H1 (cell line): ENCODE measurements around the gene ATL3. TPM values are rescaled to one million over a fixed set of nuclear protein-coding genes. Genes with fewer than 3 reads are reported as not detected.

Source experiments
- CTCF ChIA-PET: fragments of 300-600 bp; sonication (Branson Sonifier 250); formaldehyde crosslinking; loops from one replicate; lab custom pipeline; 2021; ENCODE audit not compliant: partially characterized antibody; lab: Charles Lee
- POLR2A ChIA-PET: fragments of 300-600 bp; sonication (Branson Sonifier 250); formaldehyde crosslinking; loops from one replicate; lab custom pipeline; 2021; ENCODE audit warnings: inconsistent platforms; ENCODE audit not compliant: partially characterized antibody; lab: Charles Lee
- DNase-seq, 2 experiments: peaks; one replicate each; pipeline versions ENCODE4 v3.0.0 to v3.0.0-alpha.2; 2010 to 2022; ENCODE audit warnings: low spot score in 2 of 2, low read depth in 1 of 2, mixed read lengths in 1 of 2
- FAIRE-seq: peaks from 2 replicates; lab custom pipeline; 2011; peaks lifted over from hg19 to GRCh38; lab: Jason Lieb, UNC
- H2AFZ ChIP-seq: 2 replicates; pipeline ENCODE4 v1.8.1; 2012; ENCODE audit warnings: low read length, inconsistent platforms
- H2AK5ac ChIP-seq: 2 replicates; pipeline ENCODE4 v1.6.1; 2013; ENCODE audit warnings: low read depth, low read length
- H2BK120ac ChIP-seq: replicated peaks from 2 replicates; pipeline ENCODE3; 2013; ENCODE audit warnings: low read depth, low read length, inconsistent platforms
- H2BK12ac ChIP-seq: 2 replicates; pipeline ENCODE4 v1.6.1; 2013; ENCODE audit warnings: low read depth, low read length
- H2BK15ac ChIP-seq: 2 replicates; pipeline ENCODE4 v1.6.1; 2013; ENCODE audit warnings: low read length
- H2BK20ac ChIP-seq: 2 replicates; pipeline ENCODE4 v1.6.1; 2013; ENCODE audit warnings: low read length
- H2BK5ac ChIP-seq: 2 replicates; pipeline ENCODE4 v1.6.1; 2013; ENCODE audit warnings: low read depth, low read length
- H3K14ac ChIP-seq: 2 replicates; pipeline ENCODE4 v1.6.1; 2013; ENCODE audit warnings: inconsistent platforms; ENCODE audit not compliant: insufficient read length
- H3K18ac ChIP-seq: 2 replicates; pipeline ENCODE4 v1.6.1; 2013; ENCODE audit warnings: low read length; ENCODE audit errors: extremely low read depth
- H3K23ac ChIP-seq: 2 replicates; pipeline ENCODE4 v1.6.1; 2013; ENCODE audit warnings: inconsistent platforms; ENCODE audit not compliant: insufficient read length
- H3K23me2 ChIP-seq: 2 replicates; pipeline ENCODE4 v1.6.1; 2013; ENCODE audit warnings: low read depth, low read length
- H3K27ac ChIP-seq: 2 replicates; pipeline ENCODE4 v1.6.1; 2011; ENCODE audit warnings: low read depth, low read length, inconsistent platforms
- H3K27me3 ChIP-seq, 4 experiments: replicated peaks in 1 of 4; 1 replicate in 1 of 4; 2 replicates in 3 of 4; pipeline versions ENCODE4 v1.6.1 to v1.8.1; 2011 to 2013; ENCODE audit warnings: low read length in 3 of 4, mild to moderate bottlenecking in 3 of 4, inconsistent platforms in 2 of 4, mixed read lengths in 2 of 4, moderate library complexity in 1 of 4; ENCODE audit not compliant: control insufficient read depth in 3 of 4, insufficient read depth in 3 of 4; ENCODE audit errors: extremely low read depth in 1 of 4
- H3K36me3 ChIP-seq, 4 experiments: 2 replicates each; pipeline versions ENCODE4 v1.6.1 to v1.8.1; 2011 to 2013; ENCODE audit warnings: mild to moderate bottlenecking in 4 of 4, low read length in 3 of 4, moderate library complexity in 2 of 4, control low read depth in 1 of 4, inconsistent platforms in 1 of 4; ENCODE audit not compliant: insufficient read depth in 4 of 4, control insufficient read depth in 2 of 4
- H3K4ac ChIP-seq: replicated peaks from 2 replicates; pipeline ENCODE3; 2013; ENCODE audit warnings: low read length, low read depth, mixed read lengths, inconsistent platforms; ENCODE audit not compliant: insufficient read length
- H3K4me1 ChIP-seq, 4 experiments: replicated peaks in 1 of 4; 1 replicate in 1 of 4; 2 replicates in 3 of 4; pipeline versions ENCODE4 v1.6.1 to v1.8.1; 2011 to 2013; ENCODE audit warnings: low read length in 3 of 4, inconsistent platforms in 2 of 4, mixed read lengths in 1 of 4; ENCODE audit not compliant: insufficient read depth in 4 of 4, control insufficient read depth in 3 of 4
- H3K4me2 ChIP-seq, 2 experiments: 2 replicates each; pipeline versions ENCODE4 v1.6.1 to v1.8.1; 2011 to 2013; ENCODE audit warnings: low read depth in 2 of 2, low read length in 2 of 2, control low read depth in 1 of 2, inconsistent platforms in 1 of 2, mild to moderate bottlenecking in 1 of 2; ENCODE audit not compliant: insufficient read depth in 1 of 2
- H3K4me3 ChIP-seq, 4 experiments: fragments of 200-600, 300-600 bp in 1 of 4; sonication (generic), shearing (Covaris generic), sonication (Bioruptor Twin) in 1 of 4; 2 replicates each; pipeline versions ENCODE4 v1.5.1 to v1.8.1; 2011 to 2016; ENCODE audit warnings: low read length in 4 of 4, low read depth in 3 of 4, control low read depth in 2 of 4, inconsistent platforms in 2 of 4, mild to moderate bottlenecking in 2 of 4, mixed read lengths in 1 of 4, moderate library complexity in 1 of 4; ENCODE audit not compliant: insufficient read depth in 2 of 4; ENCODE audit errors: extremely low read depth in 1 of 4
- H3K56ac ChIP-seq: replicated peaks from 2 replicates; pipeline ENCODE3; 2013; ENCODE audit warnings: low read depth, mild to moderate bottlenecking, mixed read lengths, low read length, inconsistent platforms; ENCODE audit not compliant: insufficient read length
- H3K79me1 ChIP-seq: 2 replicates; pipeline ENCODE4 v1.6.1; 2013; ENCODE audit warnings: low read depth, low read length, control low read depth
- H3K79me2 ChIP-seq, 2 experiments: 2 replicates each; pipeline versions ENCODE4 v1.6.1 to v1.8.1; 2012 to 2013; ENCODE audit warnings: low read length in 2 of 2, mild to moderate bottlenecking in 2 of 2, inconsistent platforms in 1 of 2; ENCODE audit not compliant: insufficient read depth in 2 of 2, control insufficient read depth in 1 of 2
- H3K9ac ChIP-seq, 4 experiments: replicated peaks in 1 of 4; 1 replicate in 1 of 4; 2 replicates in 3 of 4; pipeline versions ENCODE4 v1.6.1 to v1.8.1; 2011 to 2013; ENCODE audit warnings: low read depth in 3 of 4, low read length in 3 of 4, control low read depth in 2 of 4, mild to moderate bottlenecking in 2 of 4, moderate library complexity in 2 of 4, inconsistent platforms in 1 of 4; ENCODE audit errors: extremely low read depth in 1 of 4
- H3K9me3 ChIP-seq, 2 experiments: 2 replicates each; pipeline versions ENCODE4 v1.6.1 to v1.8.1; 2012 to 2013; ENCODE audit warnings: mild to moderate bottlenecking in 2 of 2, moderate library complexity in 2 of 2, control low read depth in 1 of 2, inconsistent platforms in 1 of 2, low read depth in 1 of 2, low read length in 1 of 2, mixed read lengths in 1 of 2; ENCODE audit not compliant: insufficient read depth in 2 of 2
- H4K20me1 ChIP-seq, 2 experiments: replicated peaks in 1 of 2; 2 replicates each; pipeline versions ENCODE3 to v1.8.1; 2011 to 2013; ENCODE audit warnings: inconsistent platforms in 2 of 2, low read length in 2 of 2, mild to moderate bottlenecking in 1 of 2; ENCODE audit not compliant: insufficient read depth in 2 of 2, control insufficient read depth in 1 of 2
- H4K5ac ChIP-seq: 2 replicates; pipeline ENCODE4 v1.6.1; 2013; ENCODE audit warnings: low read length, low read depth, mixed read lengths, inconsistent platforms; ENCODE audit not compliant: insufficient read length
- H4K8ac ChIP-seq: 2 replicates; pipeline ENCODE4 v1.8.0; 2013; ENCODE audit warnings: mild to moderate bottlenecking, moderate library complexity, low read length, inconsistent platforms; ENCODE audit not compliant: insufficient read depth; ENCODE audit errors: extremely low read depth
- H4K91ac ChIP-seq: replicated peaks from 2 replicates; pipeline ENCODE3; 2013; ENCODE audit warnings: low read length, mixed read lengths, inconsistent platforms; ENCODE audit not compliant: insufficient read length
- SRF ChIP-seq: IDR thresholded peaks from 2 replicates; pipeline ENCODE4 v1.6.1; 2011; ENCODE audit warnings: mild to moderate bottlenecking, low read depth, low read length, moderate library complexity
- WGBS, 2 experiments: shearing (Covaris generic) in 1 of 2; methylation state at CpG; one replicate each; pipeline versions ENCODE4 v1.1.6 to v1.1.7; 2013 to 2015; ENCODE audit warnings: low lambda C conversion rate in 2 of 2, mixed read lengths in 2 of 2, inconsistent platforms in 1 of 2, low coverage in 1 of 2, missing lambda C conversion rate in 1 of 2; ENCODE audit not compliant: insufficient replicate concordance in 2 of 2, insufficient coverage in 1 of 2, insufficient read length in 1 of 2; ENCODE audit errors: extremely low coverage in 1 of 2, missing lambda C conversion rate in 1 of 2; 5-methylcytosine and 5-hydroxymethylcytosine counted together
- polyA plus RNA-seq, 7 experiments: library from polyadenylated mRNA; depleted of rRNA in 3 of 7; stranded (reverse) in 5 of 7; unstranded in 2 of 7; fragments of >200 nt in 5 of 7; fragments of 200-250 nt in 2 of 7; gene quantifications; 1 replicate in 5 of 7; 2 replicates in 1 of 7; 4 replicates in 1 of 7; pipeline versions ENCODE4 v1.2.1 to v1.2.3, GENCODE V29; 2011 to 2013; ENCODE audit warnings: missing spikeins in 2 of 7, mixed read lengths in 2 of 7
- total RNA-seq: library from RNA; stranded (reverse); fragmentation: NEBNext Ultra II Directional; extraction: Animal tissue kit (Norgen Biotek cat#: 25700); gene quantifications from 2 replicates; pipeline ENCODE4 v1.2.1, GENCODE V29; 2021
- TF ChIP-seq, protein P1 (sequence below): IDR thresholded peaks from 2 replicates; pipeline ENCODE4 v1.6.1; 2012; ENCODE audit warnings: inconsistent platforms

Gene ATL3
- total and polyA plus RNA-seq, 2 of the 8 experiments (the other 6 are each of a cell fraction or from before 2014, with no cell fraction given), result 7.8 to 24.5 TPM

DNA sequence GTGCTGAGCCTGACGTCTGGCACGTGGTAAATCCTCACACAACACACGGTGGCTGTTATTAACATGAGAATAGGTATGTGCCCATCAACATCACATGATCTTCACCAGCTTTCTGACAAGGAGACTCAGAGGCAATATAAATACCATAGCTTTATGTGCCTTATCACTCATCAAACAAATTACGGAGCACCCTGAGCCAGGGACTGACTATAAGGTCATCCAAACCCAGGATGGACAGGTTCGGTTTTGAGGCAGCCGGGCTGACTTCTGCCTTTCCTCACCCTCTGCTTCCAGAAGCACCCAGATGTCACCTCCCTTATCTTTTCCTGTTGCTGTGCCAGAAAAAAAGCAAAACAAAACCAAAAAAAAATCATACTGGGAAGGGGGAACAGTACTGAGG lies 51.2 kb downstream of the ATL3 start:
- no peak for DNase-seq
- Histone ChIP-seq H3K36me3 (no peaks in the 10 kb centered on the region), H2AFZ (no peak overlapping the region), H3K4me2 (no peak overlapping the region), H3K27me3 (no peaks in the 10 kb centered on the region), H3K23ac (no peak overlapping the region), H3K4me3 (no peak overlapping the region), H3K18ac (no peak overlapping the region), H3K79me2 (no peaks in the 10 kb centered on the region), H4K8ac (no peak overlapping the region), H2AK5ac (no peak overlapping the region), H2BK20ac (no peak overlapping the region), H2BK12ac (peak overlapping the region; percentile 29; the same call in 1 of the 2 replicates), H3K56ac (no peak overlapping the region), H2BK120ac (no peak overlapping the region), H3K79me1 (no peaks in the 10 kb centered on the region), H3K27ac (no peak overlapping the region), H3K9ac (no peak overlapping the region), H3K4me1 (peaks cover 0 to 3% (median under 1%) of the 10 kb centered on the region in 4 experiments; a peak in 5 of 7 replicates), H2BK5ac (no peak overlapping the region), H3K23me2 (0 out of 2 replicates have a peak, but pooled peaks cover 1% of the 10 kb centered on the region), H4K5ac (no peak overlapping the region), H2BK15ac (no peak overlapping the region), H3K14ac (no peak overlapping the region), H3K9me3 (no peaks in the 10 kb centered on the region), H4K91ac (no peak overlapping the region), H3K4ac (no peak overlapping the region), H4K20me1 (no peaks in the 10 kb centered on the region)
- TF ChIP-seq, protein P1, sequence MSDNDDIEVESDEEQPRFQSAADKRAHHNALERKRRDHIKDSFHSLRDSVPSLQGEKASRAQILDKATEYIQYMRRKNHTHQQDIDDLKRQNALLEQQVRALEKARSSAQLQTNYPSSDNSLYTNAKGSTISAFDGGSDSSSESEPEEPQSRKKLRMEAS, result peak; percentile 18; the same call in 1 of the 2 replicates
- no peak for TF ChIP-seq SRF
- FAIRE-seq, result no peak
- 83% methylated on average over 6 of the region's 6 CpGs; no CpG with 5 or more reads in 1 of the 2 experiments for WGBS, 2 experiments
- CTCF ChIA-PET, result interaction anchor here (0.7 to 5.6 kb wide), 7 partner anchors 9 to 141 kb away, joined by 3 to 27 read pairs (median 6); no protein-coding TSS in a partner anchor
- POLR2A ChIA-PET, result interaction anchor here (0.6 to 1.4 kb wide), 2 partner anchors 11 to 62 kb away, joined by 3 to 5 read pairs; no protein-coding TSS in a partner anchor
